A549 (cell line): ENCODE measurements around the gene VSTM4. TPM values are rescaled to one million over a fixed set of nuclear protein-coding genes. Genes with fewer than 3 reads are reported as not detected.

Source experiments
- ATAC-seq, 2 experiments: fragments of 200-7000 bp in 1 of 2; fragments of >200 bp in 1 of 2; cut with Nextera tagmentation in 1 of 2; cut with Tn5 transposase in 1 of 2; 3 replicates each; pipeline versions ENCODE4 v1.8.0 to v1.9.1; 2018 to 2020; ENCODE audit warnings: mild to moderate bottlenecking in 1 of 2, moderate library complexity in 1 of 2
- CTCF ChIA-PET: fragments of 300-600 bp; sonication (Branson Sonifier 250); formaldehyde crosslinking; extraction: SDS; loops from one replicate; lab custom pipeline; 2021; ENCODE audit warnings: antibody characterized with exemption, inconsistent platforms; lab: Yijun Ruan, JAX
- POLR2A ChIA-PET: fragments of 350-600 bp; formaldehyde crosslinking; extraction: SDS; loops from one replicate; lab custom pipeline; 2021; ENCODE audit warnings: antibody characterized with exemption, inconsistent platforms; lab: Yijun Ruan, JAX
- DNase-seq, 2 experiments: peaks; one replicate each; pipeline versions ENCODE4 v3.0.0 to v3.0.0-alpha.2; 2011 to 2016; ENCODE audit warnings: low read depth in 1 of 2, low spot score in 1 of 2
- FAIRE-seq: peaks from 2 replicates; lab custom pipeline; 2011; peaks lifted over from hg19 to GRCh38; lab: Jason Lieb, UNC
- H3K27ac ChIP-seq, 2 experiments: fragments of >200 bp; sonication (Bioruptor Twin); formaldehyde crosslinking; 3 replicates each; pipeline ENCODE4 v1.5.1; 2016 to 2017
- H3K4me1 ChIP-seq: fragments of >200 bp; sonication (Bioruptor Twin); formaldehyde crosslinking; 3 replicates; pipeline ENCODE4 v1.6.1; 2016
- H3K4me2 ChIP-seq: fragments of >200 bp; sonication (Bioruptor Twin); formaldehyde crosslinking; 3 replicates; pipeline ENCODE4 v1.6.1; 2016
- H3K4me3 ChIP-seq: fragments of >200 bp; sonication (Bioruptor Twin); formaldehyde crosslinking; 3 replicates; pipeline ENCODE4 v1.5.1; 2016
- H3K9me3 ChIP-seq: fragments of >200 bp; sonication (Bioruptor Twin); formaldehyde crosslinking; 3 replicates; pipeline ENCODE4 v1.6.1; 2016
- ATOH8 ChIP-seq: fragments of 250-450 bp; sonication (Bioruptor Pico); IDR thresholded peaks from 2 replicates; pipeline ENCODE4 v1.5.0; 2020; ENCODE audit warnings: low read depth, mild to moderate bottlenecking, moderate library complexity
- BCL3 ChIP-seq: fragments of >200 bp; sonication (Bioruptor Twin); formaldehyde crosslinking; IDR thresholded peaks from 3 replicates; pipeline ENCODE4 v1.6.1; 2016
- CBX8 ChIP-seq: fragments of 200-600 bp; sonication (generic); IDR thresholded peaks from 2 replicates; pipeline ENCODE4 v1.6.1; 2016
- CTCF ChIP-seq: fragments of >200 bp; sonication (Bioruptor Twin); formaldehyde crosslinking; IDR thresholded peaks from 3 replicates; pipeline ENCODE4 v1.5.1; 2016
- E2F6 ChIP-seq: IDR thresholded peaks from 2 replicates; pipeline ENCODE4 v1.6.1; 2012; ENCODE audit warnings: low read depth, borderline replicate concordance
- EHF ChIP-seq: fragments of 250-450 bp; sonication (Bioruptor Pico); IDR thresholded peaks from 2 replicates; pipeline ENCODE4 v1.5.0; 2020; ENCODE audit warnings: mild to moderate bottlenecking
- ESRRA ChIP-seq: fragments of 150-350 bp; IDR thresholded peaks from 2 replicates; pipeline ENCODE4 v1.6.1; 2014; ENCODE audit warnings: mild to moderate bottlenecking, low read length, borderline replicate concordance
- FOSB ChIP-seq: fragments of 250-450 bp; sonication (Bioruptor Pico); IDR thresholded peaks from 2 replicates; pipeline ENCODE4 v1.5.0; 2020; ENCODE audit warnings: mild to moderate bottlenecking, moderate library complexity
- HDAC2 ChIP-seq: fragments of 200-600 bp; sonication (generic); IDR thresholded peaks from 2 replicates; pipeline ENCODE4 v1.6.1; 2016
- HES2 ChIP-seq: fragments of >200 bp; sonication (Bioruptor Twin); formaldehyde crosslinking; IDR thresholded peaks from 2 replicates; pipeline ENCODE4 v1.6.1; 2016
- HOXA7 ChIP-seq: fragments of 250-450 bp; sonication (Bioruptor Pico); IDR thresholded peaks from 2 replicates; pipeline ENCODE4 v1.5.0; 2020; ENCODE audit warnings: mild to moderate bottlenecking, moderate library complexity
- JUN ChIP-seq, 2 experiments: fragments of >200 bp; sonication (Bioruptor Twin); formaldehyde crosslinking; IDR thresholded peaks; 2 replicates in 1 of 2; 3 replicates in 1 of 2; pipeline ENCODE4 v1.6.1; 2016 to 2017
- KDM1A ChIP-seq: fragments of 200-600 bp; sonication (generic); IDR thresholded peaks from 2 replicates; pipeline ENCODE4 v1.6.1; 2016; ENCODE audit warnings: low read depth, mild to moderate bottlenecking
- KDM5A ChIP-seq: fragments of 200-600 bp; sonication (generic); IDR thresholded peaks from 2 replicates; pipeline ENCODE4 v1.6.1; 2016; ENCODE audit warnings: antibody characterized with exemption, mild to moderate bottlenecking
- MAFK ChIP-seq: fragments of 450-650 bp; IDR thresholded peaks from 2 replicates; pipeline ENCODE4 v1.6.1; 2014; ENCODE audit not compliant: partially characterized antibody
- MAX ChIP-seq: IDR thresholded peaks from 2 replicates; pipeline ENCODE4 v1.6.1; 2012
- MAZ ChIP-seq: fragments of 150-350 bp; IDR thresholded peaks from 2 replicates; pipeline ENCODE4 v1.6.1; 2014; ENCODE audit warnings: antibody characterized with exemption, low read depth, low read length, borderline replicate concordance
- MYC ChIP-seq: IDR thresholded peaks from 2 replicates; pipeline ENCODE4 v1.6.1; 2012; ENCODE audit warnings: mild to moderate bottlenecking, inconsistent platforms, low read length, improper control_type of control experiment, borderline replicate concordance
- NPAS2 ChIP-seq: fragments of 250-450 bp; sonication (Bioruptor Pico); IDR thresholded peaks from 2 replicates; pipeline ENCODE4 v1.8.0; 2022; ENCODE audit warnings: mild to moderate bottlenecking, moderate library complexity, borderline replicate concordance
- POLR2A ChIP-seq: IDR thresholded peaks from 2 replicates; pipeline ENCODE4 v1.6.1; 2012; ENCODE audit warnings: mild to moderate bottlenecking, low read length
- RARB ChIP-seq: fragments of 250-450 bp; sonication (Bioruptor Pico); IDR thresholded peaks from 2 replicates; pipeline ENCODE4 v1.8.0; 2021; ENCODE audit warnings: mild to moderate bottlenecking, moderate library complexity
- SREBF2 ChIP-seq: fragments of 450-650 bp; IDR thresholded peaks from 2 replicates; pipeline ENCODE4 v1.6.1; 2014; ENCODE audit warnings: mild to moderate bottlenecking, moderate library complexity
- TFCP2L1 ChIP-seq: fragments of 250-450 bp; sonication (Bioruptor Pico); IDR thresholded peaks from 2 replicates; pipeline ENCODE4 v1.5.0; 2021; ENCODE audit warnings: mild to moderate bottlenecking
- TP53 ChIP-seq: fragments of 250-450 bp; sonication (Bioruptor Pico); IDR thresholded peaks from 2 replicates; pipeline ENCODE4 v1.5.0; 2021; ENCODE audit warnings: mild to moderate bottlenecking, moderate library complexity
- ZFP36 ChIP-seq: fragments of 450-650 bp; IDR thresholded peaks from 2 replicates; pipeline ENCODE4 v1.6.1; 2014; ENCODE audit warnings: borderline replicate concordance; ENCODE audit not compliant: partially characterized antibody
- ZNF302 ChIP-seq: fragments of 250-450 bp; sonication (Bioruptor Pico); IDR thresholded peaks from 2 replicates; pipeline ENCODE4 v1.9.0; 2021; ENCODE audit warnings: inconsistent platforms, mild to moderate bottlenecking, moderate library complexity
- WGBS: methylation state at CpG from one replicate; pipeline ENCODE4 v1.1.6; 2017; ENCODE audit errors: missing lambda C conversion rate; 5-methylcytosine and 5-hydroxymethylcytosine counted together
- polyA plus RNA-seq, 4 experiments: library from polyadenylated mRNA; depleted of rRNA in 3 of 4; stranded (reverse); fragments of >200 nt; fragmentation: RNase III in 1 of 4; extraction: RNeasy Plus Mini Kit Qiagen cat#74134 plus additional on column Dnase treatment in 1 of 4; gene quantifications; 2 replicates in 3 of 4; 3 replicates in 1 of 4; pipeline ENCODE4 v1.2.3, GENCODE V29; 2011 to 2017

VSTM4 gene
- polyA plus RNA-seq, 2 of the 4 experiments (the other 2 are of a cell fraction), result 0.18 to 0.53 TPM

- ChIA-PET CTCF (interaction anchor here (1.1 to 1.9 kb wide), 2 partner anchors 329 to 533 kb away, joined by 4 read pairs; no protein-coding TSS in a partner anchor), POLR2A (no interaction called here)
- Histone ChIP-seq H3K27ac (no peak overlapping the region), H3K9me3 (no peaks in the 10 kb centered on the region), H3K4me1 (no peaks in the 10 kb centered on the region), H3K4me2 (no peak overlapping the region), H3K4me3 (no peak overlapping the region)
- 51% methylated on average over 5 of the region's 7 CpGs for WGBS
- FAIRE-seq, result no peak
- no peak for TF ChIP-seq FOSB (CRISPR knock-in tag)
- TF ChIP-seq ESRRA, result no peak
- TF ChIP-seq TP53 (CRISPR knock-in tag), result no peak
- TF ChIP-seq HES2, result no peak
- no peak for TF ChIP-seq RARB
- no peak for TF ChIP-seq E2F6
- TF ChIP-seq KDM5A, result no peak
- TF ChIP-seq EHF (CRISPR knock-in tag), result no peak
- no peak for TF ChIP-seq ATOH8
- no peak for TF ChIP-seq TFCP2L1 (CRISPR knock-in tag)
- TF ChIP-seq HDAC2, result no peak
- no peak for TF ChIP-seq ZNF302 (CRISPR knock-in tag)
- no peak for TF ChIP-seq CBX8
- no peak for TF ChIP-seq CTCF
- TF ChIP-seq JUN (IDR thresholded peaks at IDR 0.05), result no peak
- ATAC-seq, result no peak
- no peak for DNase-seq
Observed at GRCh38 chr10:48985621-48986158, 129.6 kb downstream of the VSTM4 start.

GRCh38 chr10:48983648-48984351 is 131.5 kb downstream of the VSTM4 start:
- no peaks in the 10 kb centered on the region for H3K9me3 ChIP-seq
- no peak for ATAC-seq
- TF ChIP-seq BCL3 (no peak), SREBF2 (no peak), HOXA7 (CRISPR knock-in tag) (no peak), KDM5A (no peak), FOSB (CRISPR knock-in tag) (no peak), MAZ (no peak), MAFK (no peak), POLR2A (no peak), ATOH8 (no peak), ZFP36 (no peak), E2F6 (no peak), HES2 (no peak), JUN (IDR thresholded peaks at IDR 0.05) (no peak), MYC (no peak), KDM1A (no peak), NPAS2 (no peak), MAX (no peak)
- no peak overlapping the region for H3K4me2 ChIP-seq
- ChIA-PET POLR2A (no interaction called here), CTCF (interaction anchor here (1.9 kb wide), 1 partner anchor 180 kb away, joined by 8 read pairs; no protein-coding TSS in a partner anchor)
- H3K4me3 ChIP-seq, result no peak overlapping the region
- H3K27ac ChIP-seq, result no peak overlapping the region
- DNase-seq, result no peak
- 25% methylated on average over 5 of the region's 5 CpGs for WGBS
- no peaks in the 10 kb centered on the region for H3K4me1 ChIP-seq
- FAIRE-seq, result no peak
